ENCODE measurements around the gene RGS4.

RGS4 gene

DNA sequence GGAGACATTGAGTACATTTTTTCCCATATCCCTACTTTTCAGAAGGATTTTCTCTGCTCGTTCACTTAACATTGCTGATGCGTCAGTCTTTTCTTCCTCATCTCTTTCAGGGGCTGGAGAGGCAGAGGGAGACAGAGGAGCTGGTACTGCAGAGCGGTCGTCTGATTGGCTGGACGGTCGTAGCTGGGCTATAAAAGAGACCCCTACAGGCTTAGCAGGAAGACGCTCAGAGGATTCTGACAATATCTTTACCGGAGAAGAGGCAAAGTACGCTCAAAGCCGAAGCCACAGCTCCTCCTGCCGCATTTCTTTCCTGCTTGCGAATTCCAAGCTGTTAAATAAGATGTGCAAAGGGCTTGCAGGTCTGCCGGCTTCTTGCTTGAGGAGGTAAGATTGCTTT, at the start of gene RGS4:
TSS of gene RGS4 (plus strand) at position 220 of the 400 bp plus-strand sequence. CDS start at position 344, 124 bp downstream.
- DNase-seq: no peak

DNA sequence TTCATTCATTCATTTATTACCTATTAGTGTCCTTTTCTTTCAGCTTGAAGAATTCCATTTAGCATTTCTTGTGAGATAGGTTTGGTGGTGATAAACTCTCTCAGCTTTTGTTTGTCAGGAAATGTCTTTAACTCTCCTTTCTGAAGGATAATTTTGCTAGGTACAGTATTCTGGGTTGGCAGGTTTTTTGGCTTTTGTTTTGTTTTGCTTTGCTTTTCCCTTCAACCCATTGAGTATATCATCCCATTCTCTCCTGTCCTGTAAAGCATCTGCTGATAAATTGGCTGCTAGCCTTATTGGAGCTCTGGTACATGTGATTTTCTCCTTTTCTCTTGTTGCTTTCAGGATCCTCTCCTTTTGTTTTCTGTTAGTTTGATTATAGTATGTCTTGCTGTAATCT, 47.0 kb upstream of the RGS4 start:
- DNase-seq: no peak

DNA sequence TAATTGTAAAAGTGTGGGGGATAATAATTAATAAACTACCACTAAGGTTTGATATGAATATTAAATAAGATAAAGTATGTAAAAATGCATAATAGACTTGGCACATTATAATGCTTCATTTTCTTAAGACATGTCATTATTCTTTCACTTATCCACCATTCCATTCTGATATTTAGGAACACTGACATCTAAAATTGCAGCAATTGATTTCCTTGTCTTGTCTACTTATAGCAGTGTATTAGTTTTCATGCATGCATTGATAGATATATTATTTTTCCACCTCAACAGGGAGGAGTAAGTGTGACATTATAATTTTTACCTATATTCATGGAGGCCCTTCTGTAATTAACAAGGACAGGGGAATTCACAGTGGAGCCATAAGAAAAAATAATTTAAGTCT, 41.6 kb upstream of the RGS4 start:
- no peak for DNase-seq

DNA sequence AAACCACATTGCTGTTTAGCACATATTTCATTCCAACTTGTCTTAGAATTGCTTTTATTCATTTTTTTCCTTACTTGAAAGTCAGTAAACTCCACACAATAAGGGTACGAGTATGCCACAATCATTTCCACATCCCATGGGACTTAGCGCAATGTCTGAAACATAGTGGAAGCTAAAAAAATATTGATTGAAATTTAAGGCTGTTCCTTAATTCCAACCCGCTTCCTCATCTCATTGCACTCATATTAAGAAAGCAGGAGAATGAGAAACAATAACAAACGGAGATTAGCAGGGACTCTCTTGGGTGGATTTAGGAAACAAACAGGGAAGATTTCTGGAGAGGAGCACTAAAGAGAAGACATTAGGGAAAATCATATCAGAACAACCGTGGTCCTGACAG, 39.3 kb upstream of the RGS4 start:
- no peak for DNase-seq

DNA sequence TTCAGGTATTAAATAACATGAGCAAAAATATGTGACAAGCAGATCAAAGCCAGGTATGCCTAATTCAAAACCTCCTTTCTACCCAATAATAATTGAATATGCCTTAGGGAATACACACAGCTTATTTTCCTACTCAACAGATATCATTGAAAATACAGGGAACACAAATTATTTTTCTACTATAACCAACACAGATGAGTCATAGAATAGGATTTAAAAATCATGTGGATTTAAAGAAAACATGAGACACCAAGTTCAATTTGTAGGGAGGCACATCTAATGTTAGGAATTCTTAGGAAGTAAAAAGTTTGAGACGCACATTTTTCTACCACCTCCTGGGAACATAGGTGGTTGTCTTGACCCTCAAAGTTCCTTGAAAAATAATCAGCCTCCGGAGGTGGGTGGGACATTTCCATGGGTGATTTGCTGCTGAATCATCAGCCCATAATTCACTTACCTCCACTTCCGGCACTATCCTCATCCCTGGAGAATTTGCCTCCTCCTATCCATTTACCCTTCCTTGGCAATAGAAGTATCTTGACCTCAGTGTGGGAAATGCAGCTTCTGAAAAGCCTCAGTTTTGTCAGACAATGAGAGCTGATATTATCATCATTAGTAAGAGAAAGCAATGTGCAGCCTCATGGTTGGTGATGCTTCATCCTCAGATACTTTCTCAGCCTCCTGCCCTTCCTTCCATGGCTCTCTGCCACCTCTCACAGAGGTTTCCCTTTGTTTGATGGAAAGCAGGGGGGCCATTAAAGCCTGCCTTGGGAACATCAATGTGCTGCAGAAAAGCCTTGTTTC, 33.5 kb upstream of the RGS4 start:
- no peak for DNase-seq

DNA sequence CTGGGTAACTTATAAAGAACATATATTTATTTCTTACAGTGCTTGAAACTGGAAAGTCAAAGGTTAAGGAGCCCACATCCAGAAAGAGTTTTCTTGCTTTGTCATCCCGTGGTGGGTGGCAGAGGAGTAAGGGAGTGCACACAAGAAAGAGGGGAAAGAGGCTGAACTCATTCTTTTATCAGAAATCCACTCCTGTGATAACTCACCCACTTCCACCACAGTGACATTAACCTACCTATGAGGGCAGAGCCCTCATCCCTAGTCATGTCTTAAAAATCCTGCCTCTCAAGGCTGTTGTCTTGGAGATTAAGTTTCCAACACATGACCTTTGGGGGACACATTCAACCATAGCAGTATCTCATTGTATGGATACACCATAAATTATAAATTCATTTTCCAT, 32.5 kb upstream of the RGS4 start:
- no peak for DNase-seq

DNA sequence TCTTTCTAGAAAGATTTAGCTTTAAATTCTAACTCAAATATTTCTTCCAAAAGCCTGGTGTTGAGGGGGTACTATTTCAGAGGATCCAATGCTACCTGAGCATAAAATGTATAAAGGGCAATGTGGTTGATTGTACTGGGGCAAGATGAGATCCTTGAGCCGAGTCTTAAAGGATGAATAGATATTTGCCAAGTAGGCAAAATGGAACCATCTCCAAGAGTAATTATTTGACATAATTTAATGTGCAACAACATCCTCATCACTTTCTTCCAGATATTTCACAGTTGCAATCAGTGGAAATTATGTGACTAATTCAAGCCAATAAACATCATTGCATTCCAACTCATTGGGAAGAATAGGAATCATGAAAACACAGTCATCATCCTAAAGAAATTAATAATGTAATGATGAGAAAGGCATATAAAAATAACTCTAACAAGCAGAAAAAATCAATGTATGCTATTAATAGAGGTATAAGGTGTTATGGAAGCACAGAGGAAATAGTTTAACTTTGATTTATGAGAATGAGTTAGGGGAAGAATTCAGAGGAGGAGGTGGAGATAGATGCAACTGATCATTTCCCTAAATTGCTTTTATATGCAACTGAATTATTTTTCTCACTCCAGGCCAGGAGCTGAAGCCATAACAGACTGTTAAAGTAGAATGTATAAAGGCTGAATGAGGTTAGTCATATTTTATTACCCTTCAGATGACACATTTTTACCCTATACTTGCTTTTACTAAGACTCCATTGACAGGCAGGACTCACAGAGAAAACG, 30.0 kb upstream of the RGS4 start:
- no peak for DNase-seq

DNA sequence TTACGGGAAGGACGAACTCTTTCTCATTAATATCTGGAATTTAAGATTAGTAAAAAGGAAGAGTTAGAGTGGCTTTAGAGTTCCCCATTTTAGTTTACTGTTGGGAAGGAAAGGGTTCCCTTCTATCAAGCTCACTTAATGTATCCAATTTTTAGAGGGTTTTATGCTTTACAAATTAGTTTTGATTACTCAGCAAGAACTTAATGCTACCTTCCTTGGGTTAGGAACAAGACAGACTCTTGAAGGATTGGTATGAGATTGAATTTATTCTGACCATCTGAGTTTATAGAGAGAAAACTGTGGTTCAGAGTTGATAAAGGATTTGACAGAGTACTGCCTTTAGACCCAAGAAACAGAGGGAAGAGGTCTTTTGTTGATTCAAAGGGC, 29.5 kb upstream of the RGS4 start:
- no peak for DNase-seq

DNA sequence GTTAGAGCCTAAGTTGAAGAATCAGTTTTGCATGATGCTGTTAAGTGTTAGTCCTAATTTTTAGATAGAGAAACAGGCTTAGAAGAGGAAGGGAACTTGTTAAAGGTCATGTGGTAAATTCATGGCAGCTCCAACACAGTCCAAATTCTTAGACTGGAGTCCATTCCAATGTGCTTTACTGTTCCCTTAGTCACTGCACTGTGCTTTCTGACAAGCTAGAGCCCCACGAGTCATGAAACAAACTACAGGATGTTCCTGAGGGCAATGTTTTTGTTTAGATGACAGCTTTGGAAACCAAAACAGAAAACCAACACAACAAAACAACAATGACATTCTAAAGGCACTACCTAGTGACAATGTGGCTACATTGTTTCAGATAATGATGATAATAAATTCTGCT, 23.1 kb upstream of the RGS4 start:
- no peak for DNase-seq

DNA sequence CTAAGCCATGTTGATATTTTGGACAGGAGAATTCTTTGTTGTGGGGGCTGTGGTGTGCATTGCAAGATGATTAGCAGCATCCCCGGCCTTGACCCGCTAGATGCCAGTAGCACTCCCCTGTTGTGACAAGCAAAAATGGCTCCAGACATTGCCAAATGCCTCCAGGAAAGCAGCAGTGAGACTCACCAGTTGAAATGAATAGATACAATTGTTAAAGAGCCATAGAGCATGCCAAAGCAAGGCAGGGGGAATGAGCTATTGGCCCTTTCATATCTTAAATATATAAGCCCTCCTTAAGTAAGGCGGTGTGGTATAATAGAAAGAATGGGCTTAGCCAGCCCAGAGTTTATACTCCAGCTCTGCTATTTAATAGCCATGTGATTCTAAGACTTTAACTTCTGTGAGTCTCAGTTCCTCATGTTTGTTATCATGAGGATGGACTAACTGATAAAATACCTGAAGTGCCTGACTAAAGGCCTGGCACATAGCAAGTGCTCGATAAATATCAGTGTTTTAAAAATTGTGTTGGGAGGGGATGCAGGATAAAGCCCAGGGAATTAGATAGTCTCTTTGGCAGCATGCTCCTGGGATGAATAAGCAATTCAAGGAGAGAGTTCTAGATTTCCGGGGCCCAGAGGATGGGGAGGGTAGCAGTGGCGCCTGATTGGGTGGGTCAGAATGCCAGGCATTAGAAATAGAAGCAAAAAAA, 21.1 kb upstream of the RGS4 start:
- DNase-seq: no peak

DNA sequence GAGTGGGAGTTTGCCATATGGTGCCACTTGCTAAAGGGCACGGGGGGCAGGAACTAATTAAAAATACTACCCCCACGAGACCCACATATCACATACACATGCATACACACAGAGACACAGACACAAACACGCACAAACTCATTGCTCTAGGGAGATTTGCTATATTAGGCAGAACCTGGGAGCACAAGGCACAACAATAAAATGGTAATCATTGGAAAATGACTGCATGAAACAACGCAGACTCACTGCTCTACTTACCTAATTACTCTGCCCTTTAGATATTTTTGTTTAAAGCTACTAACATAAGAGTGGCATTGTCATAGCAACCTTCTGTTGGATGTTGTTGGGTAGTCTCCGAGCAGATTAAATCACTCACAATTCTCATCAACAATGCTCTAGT, 20.3 kb upstream of the RGS4 start:
- DNase-seq: no peak

DNA sequence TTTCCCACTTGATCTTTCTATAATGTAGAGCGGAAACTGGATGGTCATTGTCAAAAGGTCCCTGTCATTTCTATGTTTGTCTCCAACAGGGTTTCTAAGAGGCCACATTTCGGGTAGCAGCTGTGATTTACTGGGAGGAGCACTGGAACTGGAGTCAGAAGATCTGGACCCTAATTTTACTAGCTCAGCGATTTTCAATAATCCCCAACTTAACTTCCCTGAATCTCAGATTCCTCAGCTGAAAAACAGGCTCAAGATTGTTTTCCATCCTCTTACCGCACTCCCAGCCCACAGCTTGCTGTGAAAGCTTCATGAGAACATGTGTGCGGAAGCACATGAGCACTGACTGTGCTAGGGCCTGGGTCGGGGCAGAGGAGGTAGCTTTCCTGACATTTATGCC, 19.9 kb upstream of the RGS4 start:
- DNase-seq: no peak

DNA sequence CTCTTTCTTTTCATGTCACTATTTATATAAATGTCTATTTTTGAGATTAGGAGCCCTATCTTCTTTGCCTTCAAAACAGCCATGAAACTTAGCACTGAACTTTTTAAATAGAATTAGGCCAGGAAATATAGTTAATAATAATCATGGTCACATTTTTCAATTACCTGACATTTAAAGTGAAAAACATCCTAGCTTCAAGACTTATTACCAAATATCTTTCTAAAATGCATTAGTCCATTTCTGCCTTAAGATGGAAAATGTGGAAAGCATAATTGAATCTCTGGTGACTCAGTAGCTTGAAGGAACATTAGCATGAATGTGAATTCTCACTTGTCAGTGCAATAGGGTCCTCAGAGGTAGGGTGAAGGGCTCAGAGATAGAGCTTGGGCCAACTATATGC, 18.7 kb upstream of the RGS4 start:
- DNase-seq: no peak

DNA sequence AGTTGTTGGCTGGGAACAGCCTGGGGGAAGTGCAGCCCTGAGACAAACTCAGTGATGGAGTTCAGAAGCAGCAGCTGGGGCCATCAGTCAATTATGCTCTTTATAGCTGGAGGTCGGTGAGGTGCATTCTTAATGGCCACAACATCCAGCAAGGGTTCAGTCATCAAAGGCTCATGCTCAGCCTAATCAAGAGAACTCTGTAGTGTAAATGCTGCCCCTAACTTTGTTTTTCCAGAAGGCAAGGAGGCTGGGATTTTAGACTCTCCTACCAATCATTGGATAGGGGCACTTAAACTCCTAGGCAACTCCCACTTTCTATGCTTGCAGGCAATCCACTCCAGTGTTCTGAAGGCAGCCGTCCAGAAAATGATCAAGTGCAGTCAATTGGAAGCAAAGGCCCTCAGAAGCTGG, 15.0 kb upstream of the RGS4 start:
- DNase-seq: no peak

DNA sequence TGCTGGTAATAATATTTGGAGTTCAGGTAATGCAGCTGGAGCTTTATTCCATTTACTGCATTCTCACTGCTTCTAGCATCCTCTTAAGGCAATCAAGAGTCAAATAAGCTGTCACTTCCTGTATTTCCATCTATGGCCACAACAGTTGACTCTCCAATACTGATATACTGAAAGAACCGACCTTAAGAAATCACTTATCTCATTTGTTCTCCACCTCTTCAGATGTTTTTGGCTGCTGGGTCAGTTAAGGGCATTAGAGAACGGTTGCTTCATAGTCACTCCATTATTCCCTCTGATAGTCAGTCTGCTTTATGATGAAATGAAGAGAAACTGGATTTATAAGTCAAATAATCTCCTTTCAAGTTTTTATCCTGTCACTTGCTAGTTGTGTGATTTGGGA, 14.2 kb upstream of the RGS4 start:
- no peak for DNase-seq

DNA sequence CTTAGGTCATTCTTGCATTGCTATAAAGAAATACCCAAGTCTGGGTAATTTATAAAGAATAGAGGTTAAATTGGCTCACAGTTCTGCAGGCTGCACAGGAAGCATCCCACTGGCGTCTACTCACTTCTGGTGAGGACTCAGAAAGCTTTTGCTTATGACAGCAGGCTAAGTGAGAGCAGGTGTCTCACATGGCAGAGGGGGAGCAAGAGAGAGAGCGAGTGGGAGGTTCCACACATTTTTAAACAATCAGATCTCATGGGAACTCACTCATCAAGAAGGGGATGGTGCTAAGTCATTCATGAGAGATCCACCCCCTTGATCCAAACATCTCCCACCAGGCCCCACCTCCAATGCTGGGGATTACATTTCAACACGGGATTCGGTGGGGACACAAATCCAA, 13.6 kb upstream of the RGS4 start:
- no peak for DNase-seq

DNA sequence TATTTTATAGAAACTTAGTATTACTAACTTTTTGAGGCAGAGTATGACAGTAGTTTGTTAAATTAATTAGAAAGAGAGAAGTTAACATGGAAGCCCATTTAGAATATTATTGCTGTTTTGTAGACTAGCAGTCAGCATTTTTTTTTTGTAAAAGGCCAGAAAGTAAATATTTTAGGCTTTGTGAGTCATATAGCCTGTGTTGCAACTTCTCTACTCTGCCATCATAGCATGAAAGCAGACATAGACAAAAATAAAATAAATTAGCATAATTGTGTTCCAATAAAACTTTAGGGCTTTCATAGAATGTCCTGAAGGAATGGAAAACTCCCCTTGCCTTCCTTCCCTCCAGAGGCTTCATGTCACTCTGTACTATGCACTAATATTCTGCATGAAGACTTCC, 12.3 kb upstream of the RGS4 start:
- no peak for DNase-seq

DNA sequence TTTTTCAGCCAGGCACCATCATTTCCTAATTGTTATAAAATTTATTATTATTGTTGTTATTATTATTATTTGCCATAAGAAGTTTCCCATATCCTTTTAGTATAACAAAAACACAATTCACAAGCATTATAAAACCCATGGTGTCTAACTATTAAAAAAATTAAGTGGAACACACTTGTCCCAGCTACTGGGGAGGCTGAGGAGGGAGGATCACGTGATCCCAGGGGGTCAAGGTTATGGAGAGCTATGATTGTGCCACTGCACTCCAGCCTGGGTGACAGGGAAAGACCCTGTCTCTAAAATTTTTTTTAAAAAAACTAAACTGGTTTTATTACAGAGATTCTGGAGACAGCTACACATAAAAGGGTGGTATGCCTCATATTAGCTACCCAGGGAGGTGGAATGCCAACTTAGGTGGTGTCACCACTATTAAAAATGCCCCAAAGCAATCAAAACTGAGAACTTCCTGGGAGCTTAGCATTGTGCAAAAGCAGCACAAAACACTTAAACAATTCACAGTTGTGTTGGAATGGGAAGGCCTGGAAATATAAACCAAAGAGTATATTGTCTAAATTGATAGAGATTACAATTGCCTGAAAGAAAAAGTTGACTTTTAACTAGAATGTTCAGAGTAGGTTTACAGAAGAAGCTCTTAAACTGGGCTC, 8.7 kb upstream of the RGS4 start:
- no peak for DNase-seq

DNA sequence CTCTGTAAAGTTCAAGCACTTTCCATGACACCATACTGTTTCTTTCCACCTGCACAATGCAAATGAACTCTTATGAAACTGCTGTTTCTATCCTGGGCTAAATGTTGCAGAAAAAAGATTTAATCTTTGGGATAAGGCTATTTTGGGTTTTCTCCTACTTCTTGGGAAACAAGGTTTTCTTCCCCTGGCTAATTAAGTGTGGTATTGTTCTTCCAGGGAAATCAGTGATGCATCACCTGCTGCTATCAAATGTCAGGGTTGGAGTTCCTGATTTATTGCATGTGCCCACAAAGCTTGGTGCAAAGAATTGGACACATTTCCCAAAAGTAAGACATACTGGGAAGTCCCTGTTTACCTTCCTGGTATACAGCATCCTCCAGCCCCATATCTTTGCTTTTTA, 6.0 kb upstream of the RGS4 start:
- no peak for DNase-seq

DNA sequence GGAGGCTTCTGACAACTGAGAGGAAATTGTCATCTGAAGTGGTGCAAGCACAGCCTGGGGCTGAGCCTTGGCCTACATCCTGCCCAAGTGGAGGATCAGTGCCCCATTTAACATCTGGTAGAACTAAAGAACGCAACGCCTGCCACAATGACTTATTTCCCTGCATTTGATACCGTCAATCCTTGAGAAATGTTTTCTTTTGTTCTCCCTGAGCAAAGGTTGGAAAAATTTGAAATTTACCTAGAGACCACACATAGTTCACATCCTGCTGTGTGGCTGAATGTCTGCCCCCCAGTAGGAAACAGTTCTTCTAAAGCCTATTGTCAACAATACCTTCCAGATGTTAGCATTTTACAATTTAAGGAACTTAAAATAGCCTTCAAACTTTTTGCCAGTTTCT, 5.6 kb upstream of the RGS4 start:
- DNase-seq: no peak

DNA sequence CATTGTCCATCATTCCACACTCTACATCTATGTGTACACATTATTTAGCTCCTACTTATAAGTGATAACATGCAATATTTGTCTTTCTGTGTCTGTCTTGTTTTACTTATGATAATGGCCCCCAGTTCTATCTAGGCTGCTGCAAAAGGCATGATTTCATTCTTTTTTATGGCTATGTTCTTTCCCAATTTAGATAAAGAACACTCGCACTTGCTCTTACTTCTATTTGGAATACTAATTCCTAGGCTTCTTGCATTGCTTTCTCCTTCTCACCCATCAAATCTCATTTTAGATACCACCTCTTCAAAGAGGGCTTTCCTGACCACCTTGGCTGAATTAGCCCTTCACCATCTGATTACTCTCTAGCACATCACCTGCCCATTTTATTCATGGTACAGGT, 3.0 kb upstream of the RGS4 start:
- DNase-seq: no peak

DNA sequence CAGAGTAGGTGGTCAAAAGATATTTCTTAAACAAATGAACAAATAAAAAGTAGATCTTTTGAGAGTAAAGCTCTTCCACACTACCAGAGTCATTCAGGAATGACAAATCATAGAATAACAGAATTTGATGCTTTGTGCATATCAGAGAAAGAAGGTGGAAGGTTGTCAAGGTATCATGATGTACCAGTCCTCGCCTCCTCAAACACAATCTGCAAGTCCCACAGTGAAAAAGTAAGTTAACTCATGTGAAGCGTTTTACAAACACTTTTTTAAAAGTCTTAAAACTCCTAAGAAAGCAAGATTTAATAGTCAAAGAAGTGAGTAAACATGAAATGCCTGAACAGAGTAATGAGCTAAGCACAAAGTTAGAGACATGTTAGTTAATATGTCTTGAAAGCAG, 2.5 kb upstream of the RGS4 start:
- DNase-seq: no peak

DNA sequence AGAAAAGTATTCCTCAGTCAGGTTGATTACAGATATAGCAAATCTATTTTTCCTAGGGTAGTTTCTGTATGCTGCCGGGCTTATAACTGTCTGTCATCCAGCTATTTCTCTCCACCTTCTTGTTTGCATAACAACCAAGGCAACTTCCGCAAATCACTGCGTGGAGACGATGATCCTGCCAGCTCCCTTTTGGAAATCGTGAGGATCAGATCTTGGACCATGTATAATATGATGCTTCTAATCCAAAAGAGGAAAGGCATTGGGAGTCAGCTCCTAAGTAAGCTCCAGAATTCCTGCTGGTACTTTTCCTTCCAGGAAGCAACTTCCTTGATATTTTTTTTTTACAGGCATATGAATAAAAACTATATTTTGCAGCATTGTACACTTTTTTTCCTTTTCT, 445 bp upstream of the RGS4 start:
- no peak for DNase-seq
